NCI-H1105 (cell line): ENCODE data around the gene ATP6V0C.

Source experiments
- DNase-seq: peaks from one replicate; lab custom pipeline; 2025; lab: John Stamatoyannopoulos, UW

The ATP6V0C gene

DNA sequence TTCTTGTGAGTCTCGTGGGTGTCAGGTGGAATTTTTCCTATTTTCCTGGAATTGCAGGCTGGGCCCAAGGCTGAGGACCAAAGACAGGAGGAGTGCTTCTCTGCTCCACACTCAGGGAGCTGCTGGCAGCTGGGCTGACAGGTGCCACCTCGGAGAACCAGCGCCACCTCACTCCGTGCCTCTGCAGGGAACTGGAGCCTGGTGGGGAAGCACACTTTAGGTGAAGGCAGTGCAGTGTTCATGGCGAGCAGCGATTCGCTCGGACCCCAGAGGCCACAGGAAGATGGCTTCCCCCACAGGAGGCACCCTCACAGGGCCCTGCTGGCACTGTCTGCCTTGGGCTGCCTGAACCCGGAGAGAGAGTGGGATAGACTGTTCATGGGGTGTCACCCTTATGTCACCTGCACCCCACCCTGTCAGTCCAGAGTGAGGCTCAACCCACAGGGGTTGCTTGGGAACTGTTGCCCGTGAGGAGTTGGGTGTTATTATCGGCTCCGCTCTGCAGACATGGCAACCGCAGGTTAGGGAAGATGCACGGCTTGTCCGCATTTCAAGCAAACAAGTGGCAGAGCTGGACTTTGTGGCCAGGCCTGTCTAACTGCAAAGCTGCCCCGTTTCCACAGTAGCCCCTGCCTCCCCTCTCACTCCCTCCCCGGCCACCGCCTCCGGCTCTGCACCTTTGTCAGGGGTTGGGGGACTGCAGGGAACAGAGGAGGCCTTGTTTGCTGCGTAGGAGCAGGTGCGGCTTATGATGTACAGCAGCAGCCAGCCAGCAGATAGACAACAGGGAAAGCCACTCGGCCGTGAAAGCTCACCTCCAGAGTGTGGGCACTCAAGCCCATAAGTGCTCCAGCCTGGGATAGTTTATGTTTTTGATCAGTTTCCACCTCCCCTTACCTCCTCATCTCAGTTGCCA lies 23.3 kb upstream of the ATP6V0C start:
- no peak for DNase-seq

GRCh38 chr16:2492292-2492691 lies 21.5 kb upstream of the ATP6V0C start:
- DNase-seq, result no peak

- no peak for DNase-seq
These were observed 20.1 kb upstream of the ATP6V0C start for GRCh38 chr16:2493605-2494004.

DNA sequence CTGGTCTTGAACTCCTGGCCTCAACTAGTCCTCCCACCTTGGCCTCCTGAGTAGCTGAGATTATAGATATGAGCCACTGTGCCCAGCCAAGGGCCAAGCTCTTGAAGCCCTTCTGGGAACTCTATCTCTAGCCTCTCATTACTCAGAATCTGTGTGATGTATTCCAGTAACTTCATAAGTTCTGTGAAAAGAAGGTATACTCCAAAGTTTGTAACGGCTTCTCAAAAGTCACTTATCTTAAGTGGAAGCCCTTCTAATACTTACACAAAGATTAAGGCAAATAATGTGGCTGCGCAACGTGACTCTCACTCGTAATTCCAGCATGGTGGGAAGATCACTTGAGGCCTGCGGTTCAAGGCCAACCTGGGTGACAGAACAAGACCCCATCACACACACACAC lies 19.1 kb upstream of the ATP6V0C start:
- no peak for DNase-seq

DNA sequence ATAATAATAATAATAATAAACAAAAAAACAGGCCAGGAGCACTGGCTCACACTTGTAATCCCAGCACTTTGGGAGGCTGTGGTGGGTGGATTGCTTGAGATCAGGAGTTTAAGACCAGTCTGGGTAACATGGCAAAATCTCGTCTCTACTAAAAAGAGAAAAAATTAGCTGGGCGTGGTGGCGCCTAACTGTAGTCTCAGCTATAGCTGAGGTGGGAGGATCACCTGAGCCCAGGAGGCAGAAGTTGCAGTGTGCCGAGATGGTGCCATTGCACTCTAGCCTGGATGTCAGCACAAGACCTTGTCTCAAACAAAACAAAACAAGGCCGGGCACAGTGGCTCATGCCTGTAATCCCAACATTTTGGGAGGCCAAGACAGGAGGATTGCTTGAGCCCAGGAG lies 18.7 kb upstream of the ATP6V0C start:
- no peak for DNase-seq

GRCh38 chr16:2496223-2497115 lies 17.3 kb upstream of the ATP6V0C start:
- no peak for DNase-seq

DNA sequence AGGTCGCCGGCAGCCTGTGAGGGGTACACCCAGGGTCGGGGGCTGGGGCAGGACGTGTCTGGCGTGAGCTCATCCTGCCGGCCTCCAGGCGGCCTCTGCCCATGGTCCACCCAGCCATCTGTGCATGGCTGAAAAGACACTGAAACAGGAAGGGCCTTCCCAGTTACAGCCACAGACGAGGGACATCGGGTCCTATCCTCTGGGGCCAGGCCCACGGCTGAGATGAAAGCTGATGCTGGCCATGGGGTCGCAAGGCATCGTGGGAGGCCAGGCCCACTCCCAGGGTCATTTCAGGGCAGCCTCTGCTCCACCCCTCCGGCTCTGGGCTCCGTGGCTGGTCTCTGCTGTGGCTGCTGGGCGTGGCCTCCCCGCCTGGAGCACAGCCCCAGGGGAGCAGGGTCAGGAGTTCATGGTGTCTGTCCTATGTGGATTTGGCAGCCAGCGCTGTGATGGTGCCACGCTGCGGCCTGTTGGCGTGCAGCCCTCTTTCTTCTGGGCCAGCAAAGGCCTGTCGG lies 16.6 kb upstream of the ATP6V0C start:
- no peak for DNase-seq

- no peak for DNase-seq
These were observed 15.9 kb upstream of the ATP6V0C start for GRCh38 chr16:2497695-2498484.

- DNase-seq, result no peak
These were observed 15.1 kb upstream of the ATP6V0C start for GRCh38 chr16:2498531-2499253.

DNA sequence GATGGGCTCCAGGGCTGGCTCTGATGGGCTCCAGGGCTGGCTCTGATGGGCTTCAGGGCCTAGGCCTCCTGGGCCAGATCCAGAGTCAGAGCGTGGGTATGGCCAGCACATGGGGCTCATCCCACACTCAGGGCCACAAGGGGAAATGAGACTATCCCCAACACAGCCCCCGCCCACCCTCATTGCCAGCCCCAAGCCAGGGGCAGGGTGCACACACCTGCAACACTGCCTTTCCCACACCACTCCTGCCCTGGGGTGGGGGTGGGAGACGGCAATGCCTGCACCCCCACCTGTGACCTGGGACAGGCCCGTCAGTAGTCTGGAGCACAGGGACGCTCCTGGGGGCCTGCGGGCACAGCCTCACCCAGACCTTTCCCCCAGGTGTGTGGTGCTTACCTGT lies 14.3 kb upstream of the ATP6V0C start:
- DNase-seq, result no peak

DNA sequence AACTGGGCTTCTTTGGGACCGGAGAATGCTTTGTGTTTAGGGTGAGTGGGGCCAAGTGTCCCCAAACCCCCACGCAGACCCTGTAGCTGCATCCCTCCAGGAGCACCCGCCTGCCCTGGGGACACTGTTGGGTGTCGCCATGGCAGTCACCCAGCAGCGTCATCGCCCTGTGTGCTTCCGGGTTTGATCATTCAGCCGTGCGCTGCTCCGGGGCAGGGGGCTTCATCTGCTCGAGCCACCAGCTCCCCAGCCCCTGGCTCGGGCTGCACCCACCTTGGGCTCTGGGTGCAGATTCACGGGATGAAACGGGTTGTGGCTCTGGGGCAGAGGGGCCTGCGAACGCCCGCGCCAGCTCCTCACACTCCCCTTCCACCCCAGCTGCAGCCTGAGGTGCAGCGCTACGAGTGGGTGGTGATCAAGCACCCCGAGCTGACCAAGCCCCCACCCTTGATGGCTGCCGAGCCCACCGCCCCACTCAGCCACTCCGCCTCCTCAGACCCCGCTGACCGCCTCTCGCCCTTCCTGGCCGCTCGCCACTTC lies 13.8 kb upstream of the ATP6V0C start:
- DNase-seq, result no peak

- no peak for DNase-seq
These were observed 13.3 kb upstream of the ATP6V0C start for GRCh38 chr16:2500430-2500917.

DNA sequence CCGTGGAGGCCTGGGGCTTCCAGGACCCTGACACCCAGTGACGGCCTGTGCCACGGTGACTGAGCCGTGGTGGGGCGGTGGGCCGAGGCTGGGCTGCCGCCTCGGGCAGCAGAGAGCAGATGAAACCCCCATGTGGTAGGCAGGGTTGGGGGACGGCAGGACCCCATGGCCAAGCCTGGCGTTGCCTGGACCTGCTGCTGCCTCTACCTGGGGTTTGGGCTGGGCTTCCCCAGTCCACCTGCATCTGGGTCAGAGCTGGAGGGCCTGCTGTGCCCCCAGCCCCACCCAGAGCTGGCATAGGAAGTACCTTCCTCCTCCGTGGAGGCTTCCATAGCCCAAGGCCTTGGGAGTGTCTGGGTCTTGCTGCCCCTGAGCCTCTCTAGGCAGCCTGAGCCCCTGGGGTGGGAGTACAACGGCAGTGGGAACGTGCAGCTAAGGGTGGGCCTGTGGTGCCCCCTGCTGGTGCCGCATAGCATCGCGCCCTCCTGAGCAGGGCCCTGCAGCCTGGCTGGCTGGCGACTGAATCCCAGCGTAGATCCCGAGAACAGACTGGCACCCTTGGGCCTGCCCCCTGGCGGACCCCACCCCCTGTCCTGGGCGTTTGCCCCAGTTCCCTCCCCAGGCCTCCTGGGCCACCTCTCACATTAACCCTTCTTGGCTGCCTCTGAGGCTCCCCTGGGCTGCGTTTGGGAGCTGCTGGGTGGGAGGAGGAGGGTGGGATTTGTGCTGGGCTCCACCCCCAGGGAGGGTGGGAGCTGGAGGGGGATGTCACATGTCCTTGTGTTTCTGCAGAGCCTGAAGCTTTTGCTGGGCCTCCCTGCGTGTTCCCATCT lies 12.6 kb upstream of the ATP6V0C start:
- peak; percentile 58 for DNase-seq

DNA sequence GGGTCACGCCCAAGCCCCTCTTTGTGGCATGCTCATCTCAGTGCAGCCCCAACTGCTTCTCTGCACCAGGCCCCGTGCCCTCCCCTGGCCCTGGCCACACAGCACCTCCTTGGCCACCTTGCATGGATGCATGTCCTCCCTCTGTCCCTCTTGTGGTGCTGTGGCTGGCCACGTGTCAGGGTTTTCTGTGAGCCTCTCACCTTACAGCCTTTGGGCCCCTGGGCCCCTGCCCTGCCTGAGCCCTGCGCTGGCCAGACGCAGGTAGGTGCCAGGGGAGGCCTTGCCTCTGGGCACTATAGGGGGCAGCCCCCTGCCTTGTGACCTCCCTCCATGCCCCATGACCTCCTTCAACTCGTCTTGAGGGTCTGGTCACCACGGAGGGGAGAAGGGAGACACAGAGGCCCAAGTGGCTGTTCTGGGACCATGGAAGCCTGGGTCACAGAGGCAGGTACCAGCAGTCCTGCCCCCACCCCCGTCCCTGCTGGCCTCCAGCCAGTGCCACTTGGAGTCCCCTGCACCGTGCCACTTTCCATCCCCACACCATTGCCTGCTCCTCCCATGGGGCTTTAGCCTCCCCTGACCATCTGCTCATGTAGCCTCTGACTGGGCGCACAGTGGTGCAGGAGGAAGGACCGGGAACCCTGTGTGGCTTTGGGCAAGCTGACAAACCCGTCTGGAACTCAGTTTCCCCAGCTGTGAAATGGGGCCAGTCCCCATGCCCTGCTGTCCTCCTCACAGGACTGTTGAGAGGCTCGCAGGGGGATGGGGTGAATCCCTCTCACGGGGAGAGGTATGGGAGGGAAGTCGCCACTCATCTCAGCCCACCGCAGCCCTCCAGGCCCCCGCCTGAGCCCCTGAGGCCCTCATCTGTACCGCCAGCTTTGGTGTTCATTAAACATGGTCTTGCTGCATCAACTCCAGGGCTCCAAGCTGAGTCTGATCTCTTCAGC lies 11.5 kb upstream of the ATP6V0C start:
- no peak for DNase-seq

DNA sequence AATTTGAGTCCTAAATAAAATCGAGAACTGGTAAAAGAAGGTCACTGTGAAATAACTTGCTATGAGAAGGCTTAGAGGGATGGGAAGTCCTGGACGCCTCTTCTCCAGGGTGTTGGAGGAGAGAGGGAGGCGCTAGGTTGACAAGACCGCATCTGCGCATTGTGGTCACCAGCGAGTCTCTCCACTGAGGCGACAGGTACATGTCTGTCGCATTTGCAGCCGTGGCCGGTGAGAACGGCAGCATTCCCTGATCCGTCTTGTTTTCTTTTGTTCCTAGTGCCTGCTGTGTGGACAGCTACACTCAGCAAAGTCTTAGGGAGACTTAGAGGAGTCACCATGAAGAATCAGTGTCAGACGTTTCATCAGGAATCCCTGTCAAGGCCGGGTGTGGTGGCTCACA lies 8.1 kb upstream of the ATP6V0C start:
- no peak for DNase-seq

GRCh38 chr16:2507052-2507659 lies 6.6 kb upstream of the ATP6V0C start:
- DNase-seq, result no peak

- no peak for DNase-seq
These were observed 6.1 kb upstream of the ATP6V0C start for GRCh38 chr16:2507665-2508064.

DNA sequence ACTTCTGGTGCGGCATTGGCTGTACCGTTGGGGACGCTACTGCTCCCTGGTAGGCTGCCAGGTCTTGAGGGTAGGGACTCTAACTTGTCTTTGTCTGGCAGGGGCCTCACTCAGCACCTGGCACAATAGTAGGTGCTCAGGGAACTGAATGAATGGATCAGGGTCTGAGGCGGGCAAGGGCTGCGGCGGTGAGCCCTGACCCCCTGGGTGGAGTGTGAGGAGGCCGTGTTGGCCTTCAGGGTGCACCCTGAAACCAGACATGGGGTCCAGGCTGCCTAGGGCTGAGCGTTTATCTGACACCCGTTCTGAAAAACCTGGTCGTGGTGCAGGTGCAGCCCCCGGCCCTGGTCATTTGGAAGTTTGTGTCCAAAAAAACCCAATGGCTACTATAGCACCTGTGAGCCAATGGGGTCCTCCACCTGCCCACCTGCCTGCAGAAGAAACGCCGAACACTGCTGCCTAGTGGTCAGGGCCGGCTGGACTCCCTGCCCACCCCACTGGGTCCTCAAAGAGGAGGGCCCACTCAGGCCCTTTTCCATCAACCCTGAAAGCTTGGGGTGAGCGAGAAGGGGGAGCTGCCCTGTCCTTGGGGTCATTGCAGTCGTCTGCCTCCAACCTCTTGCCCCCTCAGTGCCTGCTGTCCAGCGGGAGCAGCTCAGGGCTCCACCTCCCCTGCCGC lies 4.9 kb upstream of the ATP6V0C start:
- DNase-seq, result no peak
